Amniotic stem cell (primary cell): ENCODE results near the gene ADAT3.
"Not testable (repeated sequence)": the region's sequence is repeated elsewhere in the genome, so short reads cannot be mapped to it uniquely, and the experiment has no call there.

Source experiments
- DNase-seq: peaks from one replicate; lab custom pipeline; 2025; lab: John Stamatoyannopoulos, UW

Gene ADAT3

DNA sequence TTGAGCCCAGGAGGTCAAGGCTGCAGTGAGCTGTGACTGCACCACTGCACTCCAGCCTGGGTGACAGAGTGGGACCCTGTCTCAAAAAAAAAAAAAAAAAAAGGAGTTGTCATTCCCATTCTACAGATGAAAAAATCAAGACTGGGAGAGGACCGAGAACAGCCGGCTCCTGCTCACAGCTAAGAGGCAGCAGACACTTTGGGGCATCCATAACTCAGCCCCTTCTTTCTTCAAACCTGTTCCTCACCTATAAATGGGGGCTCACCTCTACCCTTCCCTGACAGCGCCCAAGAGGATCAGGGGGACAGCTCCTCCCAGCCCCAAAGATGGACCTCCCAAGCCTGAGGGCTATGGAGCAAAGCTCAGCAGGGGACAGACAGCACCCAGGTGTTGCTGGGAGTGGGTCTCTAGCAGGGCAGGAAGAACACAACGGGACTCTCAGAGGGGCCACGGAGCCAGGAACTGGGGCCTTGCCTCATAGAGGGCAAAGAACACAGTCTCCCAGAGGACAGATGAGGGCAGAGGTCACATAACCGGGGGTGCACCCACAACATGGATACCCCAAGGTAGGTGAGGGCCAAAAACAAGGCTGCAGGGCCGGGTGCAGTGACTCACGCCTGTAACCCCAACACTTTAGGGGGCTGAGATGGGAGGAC is 38.4 kb upstream of the ADAT3 start:
- DNase-seq: no peak

DNA sequence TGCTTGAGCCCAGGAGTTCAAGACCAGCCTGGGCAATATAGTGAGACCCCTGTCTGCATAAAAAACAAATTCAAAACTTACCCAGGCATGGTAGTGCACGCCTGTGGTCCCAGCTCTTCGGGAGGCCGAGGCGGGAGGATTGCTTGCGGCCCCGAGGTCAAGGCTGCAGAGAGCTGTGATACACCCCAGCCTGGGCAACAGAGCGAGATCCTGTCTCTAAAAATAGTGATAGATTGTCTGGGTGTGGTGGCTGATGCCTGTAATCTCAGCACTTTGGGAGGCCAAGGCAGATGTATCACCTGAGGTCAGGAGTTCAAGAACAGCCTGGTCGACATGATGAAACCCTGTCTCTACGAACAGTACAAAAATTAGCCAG is 37.9 kb upstream of the ADAT3 start:
- DNase-seq: no peak

DNA sequence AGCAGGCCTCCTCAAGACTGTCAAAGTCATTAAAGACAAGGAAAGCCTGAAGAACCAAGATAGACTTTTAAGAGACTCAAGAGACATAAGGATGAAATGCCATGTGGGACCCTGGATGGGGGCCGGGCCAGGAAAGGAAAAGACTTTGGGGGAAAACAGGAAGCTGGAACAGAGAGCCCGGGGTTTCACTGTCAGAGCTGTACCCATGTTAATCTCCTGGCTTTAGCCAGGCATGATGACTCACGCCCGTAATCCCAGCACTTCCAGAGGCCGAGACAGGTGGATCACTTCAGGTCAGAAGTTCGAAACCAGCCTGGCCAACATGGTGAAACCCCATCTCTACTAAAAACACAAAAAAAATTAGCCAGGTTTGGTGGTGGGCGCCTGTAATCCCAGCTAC is 36.2 kb upstream of the ADAT3 start:
- DNase-seq: no peak

DNA sequence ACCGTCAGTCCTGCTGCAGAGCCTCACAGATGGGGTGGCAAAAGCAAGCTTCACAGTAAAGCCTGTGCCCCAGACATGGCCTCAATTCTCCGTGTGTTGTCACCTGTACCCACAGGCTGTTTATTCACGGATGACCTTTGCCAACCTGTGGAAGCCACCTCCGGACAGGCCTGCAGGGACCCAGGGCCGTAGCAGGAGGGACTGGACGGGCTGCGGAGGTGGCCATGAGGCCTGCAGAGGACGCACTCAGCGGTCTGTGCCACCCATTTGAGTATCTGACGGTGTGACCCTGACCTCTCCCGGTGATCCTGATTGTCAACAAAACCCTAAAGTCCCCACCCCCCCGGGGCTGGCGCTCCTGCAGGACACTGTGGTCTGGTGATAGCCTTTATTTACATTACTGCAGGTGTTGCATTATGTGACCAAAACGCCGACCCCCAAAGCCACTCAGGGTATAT is 34.0 kb upstream of the ADAT3 start:
- no peak for DNase-seq

DNA sequence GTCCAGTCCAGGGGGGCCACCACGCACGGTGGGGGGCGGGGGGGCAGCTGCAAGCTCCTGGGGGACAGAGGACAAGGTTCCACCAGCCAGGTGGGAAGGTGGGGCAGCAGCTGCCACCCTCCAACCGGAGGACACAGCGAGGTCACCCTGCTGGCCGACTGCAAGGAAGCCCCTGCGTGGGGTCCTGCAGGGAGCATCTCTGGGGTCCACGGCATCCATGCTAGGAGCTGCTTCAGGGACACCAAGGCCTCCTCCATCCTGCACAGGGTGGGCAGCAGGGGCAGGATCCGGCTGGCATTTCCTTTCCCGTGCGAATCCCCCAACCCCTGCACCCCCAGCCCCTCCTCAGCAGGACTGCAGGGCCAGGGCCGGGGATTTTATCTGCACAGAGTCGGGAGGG is 33.6 kb upstream of the ADAT3 start:
- no peak for DNase-seq

DNA sequence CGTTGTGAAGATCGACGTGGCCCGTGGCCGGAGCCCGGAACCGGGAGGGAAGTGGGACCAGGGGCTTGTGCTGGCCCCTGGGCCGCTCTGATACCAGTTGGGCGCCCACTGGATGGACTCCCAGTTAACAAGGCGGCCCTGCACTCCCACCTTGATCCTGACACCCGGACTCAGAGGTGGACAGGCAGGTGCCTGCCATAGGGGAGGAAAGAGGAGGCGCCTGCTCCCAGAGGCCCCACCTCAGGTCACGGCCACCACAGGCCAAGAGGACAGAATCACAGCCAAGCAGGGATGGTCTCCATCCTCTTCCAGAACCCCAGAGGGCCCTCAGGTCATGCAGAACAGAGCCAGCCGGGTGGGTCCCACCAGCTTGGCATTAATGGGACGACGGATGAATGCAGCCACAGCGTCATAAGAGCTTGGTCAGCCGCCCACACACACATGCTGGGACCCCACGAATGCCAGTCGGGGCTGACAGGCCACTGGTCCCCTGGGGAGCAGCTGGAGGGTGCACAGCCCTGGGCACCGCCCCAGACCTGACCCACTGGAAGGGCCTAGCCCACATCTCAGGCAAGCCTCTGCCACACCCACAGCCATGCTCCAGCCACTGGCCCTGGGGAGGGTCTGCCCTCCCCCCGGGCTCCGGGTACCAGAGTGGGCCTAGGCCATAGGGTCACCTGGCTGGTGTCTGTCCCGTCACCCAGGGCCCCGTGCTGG is 32.2 kb upstream of the ADAT3 start:
- no peak for DNase-seq

DNA sequence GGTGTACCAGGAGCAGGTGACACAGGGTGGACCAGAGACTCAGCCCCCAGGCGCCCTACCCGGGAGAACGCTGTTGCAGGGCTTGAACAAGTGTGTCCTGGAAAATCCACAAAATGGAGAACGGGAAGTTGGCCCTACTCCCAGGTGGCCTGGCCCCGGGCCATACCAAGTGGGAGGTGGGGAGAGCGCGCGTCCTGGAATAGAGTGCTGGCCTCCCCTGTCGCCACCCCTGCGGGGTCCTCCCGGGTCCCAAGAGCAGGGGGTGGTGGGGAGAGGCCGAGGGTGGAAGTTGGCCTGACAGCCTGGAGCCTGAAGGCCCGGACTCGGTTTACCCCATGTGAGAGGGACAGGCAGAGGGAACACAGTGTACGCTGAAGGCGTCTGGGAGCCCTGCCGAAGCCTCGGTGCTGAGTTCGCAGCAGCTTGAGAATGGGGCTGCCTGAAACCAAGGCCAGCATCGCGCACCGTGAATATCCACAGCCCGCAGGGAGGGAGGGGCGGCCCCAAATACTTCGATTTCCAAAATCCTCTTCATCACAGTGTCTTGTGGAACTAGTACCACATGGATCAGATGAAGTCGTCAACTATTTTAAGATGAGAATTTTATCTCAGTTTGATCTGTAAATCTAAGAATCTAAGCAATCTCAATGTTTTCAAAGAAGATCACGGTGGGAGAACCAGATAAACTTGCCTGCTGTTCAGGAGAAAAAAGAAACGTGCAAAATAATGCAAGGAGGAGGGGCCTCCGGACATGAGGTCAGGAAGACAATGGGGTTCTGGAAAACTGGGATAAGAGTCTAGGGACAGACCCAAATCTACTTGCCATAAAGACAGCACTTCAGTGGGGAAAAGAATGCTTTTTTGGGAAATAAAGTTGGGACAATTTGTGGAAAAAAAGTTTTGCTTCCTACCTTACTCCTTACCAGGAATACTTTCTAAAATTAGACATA is 31.4 kb upstream of the ADAT3 start:
- no peak for DNase-seq

DNA sequence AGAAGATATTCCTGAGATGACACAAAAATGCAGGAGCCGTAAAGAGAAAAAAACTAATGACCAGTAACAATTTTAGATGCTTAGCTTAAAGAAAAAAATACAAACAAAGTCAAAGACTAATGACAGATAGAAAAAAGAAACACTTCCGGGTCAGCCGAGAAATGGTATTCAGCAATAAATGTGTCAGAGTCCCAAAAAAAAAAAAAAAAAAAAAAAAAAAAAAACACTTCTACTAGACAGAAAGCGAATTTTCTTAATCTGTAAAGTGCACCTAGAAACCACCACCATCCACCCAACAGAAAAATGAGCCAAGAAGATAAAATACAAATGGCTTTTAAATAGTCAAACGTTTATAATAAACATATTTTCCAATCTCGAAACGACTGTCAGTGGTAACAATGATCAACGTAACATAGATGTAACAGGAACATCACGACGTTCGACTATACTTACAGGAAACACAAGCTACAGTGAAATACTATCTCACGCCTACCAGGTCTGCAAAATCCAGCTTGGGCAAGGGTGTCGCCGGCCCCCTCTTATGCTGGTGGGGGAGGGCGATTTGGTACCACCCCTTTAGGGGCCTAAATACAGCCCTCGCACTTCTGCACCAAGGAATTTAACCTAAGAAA is 30.5 kb upstream of the ADAT3 start:
- DNase-seq: no peak

DNA sequence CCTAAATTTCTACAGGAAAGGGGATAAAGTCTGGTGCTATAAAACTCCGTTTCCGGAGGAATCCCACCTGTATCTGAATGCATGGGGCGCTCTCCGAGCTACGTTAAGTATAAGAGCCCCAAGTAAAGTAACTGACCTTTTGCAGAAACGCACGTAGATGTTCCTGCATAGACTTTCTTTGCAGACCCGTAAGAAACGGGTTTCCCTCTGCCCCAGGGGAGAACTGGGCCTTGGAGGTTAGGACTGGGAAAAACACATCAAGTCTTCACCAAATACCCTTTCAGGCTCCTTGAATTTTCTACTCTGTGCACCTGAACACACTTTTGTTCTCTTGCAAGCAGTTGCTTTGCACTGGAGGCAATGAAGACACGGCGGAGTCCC is 29.9 kb upstream of the ADAT3 start:
- DNase-seq: not testable (repeated sequence)

DNA sequence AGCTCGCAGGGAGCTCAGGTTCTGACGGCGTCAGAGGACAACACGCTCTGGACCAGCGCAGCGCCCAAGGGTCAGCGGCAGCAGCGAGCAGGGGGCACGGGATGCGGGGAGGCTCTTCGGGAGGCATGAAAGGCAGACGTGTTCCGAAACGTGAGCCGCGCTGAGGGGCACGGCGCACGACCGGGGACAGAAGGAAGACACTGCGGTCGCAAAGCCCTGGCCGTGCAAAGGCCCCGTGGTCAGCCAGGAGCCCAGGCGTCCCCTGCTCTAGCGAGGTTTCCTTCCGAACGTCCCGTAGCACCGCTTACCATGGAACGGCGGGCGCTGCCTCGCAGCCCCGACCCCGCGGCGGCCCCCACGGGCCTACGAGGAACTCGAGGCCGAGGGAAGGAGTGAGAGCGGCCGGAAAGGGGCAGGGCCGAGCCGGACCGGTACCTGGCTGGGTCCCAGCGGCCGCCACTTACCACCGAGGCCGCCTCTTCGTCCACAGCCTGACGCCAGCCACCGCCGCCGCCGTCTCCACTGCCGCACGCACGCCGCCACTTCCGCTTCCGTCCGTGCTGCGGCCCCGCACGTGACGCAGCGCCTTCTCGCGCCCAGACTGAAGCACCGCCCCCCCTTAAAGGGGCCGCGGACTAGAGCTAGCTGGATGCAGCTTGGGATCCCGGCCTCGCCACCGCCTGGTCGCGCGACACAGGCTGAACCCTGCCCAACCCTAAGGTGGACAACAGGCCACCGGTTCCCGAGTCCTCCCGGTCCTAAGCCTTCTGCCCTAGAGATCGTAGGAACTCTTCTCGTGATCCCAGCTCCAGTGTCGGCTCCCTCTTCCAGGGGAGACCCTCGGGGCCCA is 29.3 kb upstream of the ADAT3 start:
- DNase-seq: peak; percentile 64

DNA sequence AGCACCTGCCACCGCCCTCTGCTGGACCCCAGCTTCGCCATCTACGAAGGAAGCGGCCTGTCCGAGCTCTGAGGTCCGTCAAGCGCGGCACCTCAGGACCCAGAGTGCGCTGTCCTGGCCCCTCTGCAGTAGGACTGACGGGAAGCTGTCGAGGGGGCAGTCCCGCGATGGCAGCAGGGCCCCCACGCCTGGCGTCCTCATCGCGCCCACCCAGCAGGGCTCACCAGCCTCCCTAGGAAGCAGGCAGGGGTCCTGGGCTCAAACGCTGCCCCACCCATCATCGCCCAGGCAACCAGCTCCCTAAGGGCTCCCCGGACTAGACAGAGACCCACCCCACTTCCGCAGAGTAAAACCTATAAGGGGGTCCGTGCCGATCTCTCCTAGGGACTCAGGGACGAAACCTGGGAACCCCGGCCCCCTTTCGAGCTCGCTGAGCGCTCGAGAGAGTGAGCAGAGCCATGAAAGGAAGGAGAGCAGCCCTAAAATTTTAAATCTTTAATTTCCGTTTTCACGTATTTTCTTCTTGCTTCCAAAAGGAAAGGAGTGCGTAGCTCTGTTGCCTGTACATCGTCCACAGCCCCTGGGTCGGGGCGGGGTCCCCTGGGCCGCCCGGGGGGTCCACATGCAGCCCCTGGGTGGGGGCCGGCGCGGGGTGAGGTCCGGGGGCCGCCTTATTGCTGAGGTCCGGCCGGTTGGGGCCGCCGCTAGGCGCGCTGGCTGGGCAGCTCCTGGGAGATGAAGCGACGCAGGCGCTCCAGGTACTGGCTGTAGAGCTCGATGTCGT is 28.5 kb upstream of the ADAT3 start:
- DNase-seq: not testable (repeated sequence)

DNA sequence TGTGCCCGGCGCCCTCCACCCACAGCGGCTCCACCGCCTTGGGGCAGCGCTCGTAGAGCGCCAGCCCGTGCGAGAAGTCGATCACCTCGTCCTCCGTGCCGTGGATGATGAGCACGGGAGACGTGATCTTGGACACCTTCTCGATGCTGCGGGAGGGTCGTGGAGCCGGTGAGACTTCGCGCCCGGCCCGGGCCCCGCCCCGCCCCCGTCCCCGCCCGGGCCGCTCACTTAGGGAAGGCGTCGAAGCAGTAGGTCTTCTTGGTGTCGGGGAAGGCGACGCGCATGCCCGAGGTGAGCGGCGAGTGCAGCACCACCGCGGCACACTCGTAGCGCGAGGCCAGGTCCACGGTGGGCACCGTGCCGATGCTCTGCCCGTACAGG is 27.9 kb upstream of the ADAT3 start:
- DNase-seq: not testable (repeated sequence)

DNA sequence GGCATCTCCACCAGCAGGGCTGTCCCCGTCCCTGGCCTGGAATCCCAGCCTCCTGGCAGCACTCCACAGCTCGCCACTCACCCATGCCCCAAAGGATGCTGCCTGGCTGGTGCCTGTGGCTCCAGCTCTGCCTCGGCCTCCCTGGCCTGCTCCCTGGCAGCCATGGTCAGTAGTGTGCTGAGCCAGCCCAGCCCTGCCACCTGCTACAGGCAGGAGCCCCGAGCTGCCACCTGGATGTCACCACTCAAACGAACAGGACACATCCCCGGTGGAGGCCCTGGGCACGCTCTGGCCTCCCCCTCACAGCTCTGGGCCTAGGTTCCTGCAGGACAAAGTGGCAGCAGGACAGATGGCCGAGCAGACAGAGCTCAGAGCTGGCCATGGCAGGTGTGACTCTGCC is 26.6 kb upstream of the ADAT3 start:
- DNase-seq: not testable (repeated sequence)

DNA sequence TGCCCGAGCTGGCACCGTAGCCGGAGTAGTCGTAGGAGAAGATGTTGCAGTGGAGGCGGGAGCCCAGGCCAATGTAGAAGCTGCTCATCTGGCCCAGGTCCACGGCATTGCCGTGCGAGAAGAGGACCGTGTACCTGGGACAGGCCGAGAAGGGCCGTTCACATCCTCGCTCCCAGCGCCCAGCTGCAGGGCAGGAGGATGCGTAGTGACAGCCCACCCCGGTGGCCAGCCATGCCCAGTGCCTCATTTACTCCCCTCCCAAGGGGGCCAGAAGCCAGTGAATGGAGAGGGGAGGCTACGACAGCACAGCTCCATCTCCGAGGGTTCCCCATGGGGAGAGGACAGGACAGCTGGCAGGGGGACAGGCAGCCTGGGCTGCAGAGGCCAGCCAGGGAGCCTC is 25.2 kb upstream of the ADAT3 start:
- DNase-seq: not testable (repeated sequence)

DNA sequence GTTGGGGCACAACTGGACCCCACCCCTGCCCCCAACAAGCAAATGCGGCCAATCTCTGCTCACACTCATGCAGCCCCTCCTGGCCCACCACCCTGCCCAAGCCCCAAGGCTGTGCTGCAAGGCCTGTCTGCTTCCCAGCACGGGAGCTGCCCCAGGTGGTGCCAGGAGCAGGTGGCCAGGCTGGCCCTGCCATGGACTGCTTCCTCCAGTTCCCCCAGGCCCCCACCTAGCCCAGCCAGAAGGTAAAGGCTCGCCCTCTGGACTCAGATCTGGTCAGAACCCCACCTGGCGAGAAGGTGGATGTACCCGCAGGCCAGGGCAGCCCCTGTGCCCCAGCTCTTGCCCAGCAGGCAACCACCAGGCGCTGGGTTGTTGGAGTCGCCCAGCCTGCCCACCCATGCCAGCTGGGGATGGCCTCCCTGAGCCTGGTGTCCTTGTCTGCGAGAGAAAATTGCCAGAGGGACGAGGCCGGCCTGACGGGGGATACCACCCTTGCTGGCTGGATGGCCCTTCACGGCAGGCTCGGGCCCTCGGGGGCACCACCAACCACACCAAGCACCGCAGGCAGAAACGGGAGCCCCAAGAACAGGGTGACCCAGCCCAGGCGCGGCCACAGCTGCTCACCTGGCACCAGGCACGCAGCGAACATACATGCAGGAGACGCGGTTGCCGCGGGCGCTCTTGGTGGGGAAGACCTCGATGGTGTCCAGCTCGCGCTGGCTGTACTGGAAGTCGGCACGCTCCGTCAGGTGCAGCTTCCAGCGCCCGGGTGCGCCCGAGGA is 24.4 kb upstream of the ADAT3 start:
- no peak for DNase-seq

DNA sequence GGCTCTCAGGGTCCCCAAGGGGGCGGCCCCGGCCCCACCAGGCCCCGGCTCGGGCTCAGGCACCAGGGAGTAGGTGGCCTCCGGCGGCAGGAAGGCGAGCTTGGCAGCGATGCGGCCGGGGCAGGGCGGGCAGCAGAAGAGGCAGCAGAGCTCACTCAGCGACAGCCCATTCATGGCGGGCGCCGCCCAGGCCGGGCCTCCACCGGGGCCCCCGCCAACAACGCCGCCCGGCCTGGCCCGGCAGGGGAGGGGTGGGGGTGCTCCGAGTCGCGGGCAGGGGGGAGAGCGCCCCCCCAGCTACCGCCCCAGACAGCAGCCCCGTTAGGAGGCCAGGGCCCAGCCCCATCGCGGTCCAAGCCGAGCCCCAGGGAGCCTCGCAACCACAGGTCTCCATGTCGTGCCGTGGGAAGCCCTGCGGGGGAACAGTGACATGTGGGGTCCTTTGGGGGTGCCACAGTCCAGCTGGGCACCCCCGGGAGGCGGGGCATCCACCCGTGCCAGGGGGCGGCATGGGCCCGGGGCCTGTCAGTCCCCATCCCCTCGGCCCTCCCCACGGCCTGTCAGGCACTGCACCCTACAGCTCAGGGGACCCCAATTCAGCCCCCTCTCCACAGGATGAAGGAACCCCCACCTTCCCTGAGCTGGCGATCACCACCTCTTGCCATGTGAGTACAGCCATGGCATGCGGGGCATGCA is 23.7 kb upstream of the ADAT3 start:
- DNase-seq: not testable (repeated sequence)

DNA sequence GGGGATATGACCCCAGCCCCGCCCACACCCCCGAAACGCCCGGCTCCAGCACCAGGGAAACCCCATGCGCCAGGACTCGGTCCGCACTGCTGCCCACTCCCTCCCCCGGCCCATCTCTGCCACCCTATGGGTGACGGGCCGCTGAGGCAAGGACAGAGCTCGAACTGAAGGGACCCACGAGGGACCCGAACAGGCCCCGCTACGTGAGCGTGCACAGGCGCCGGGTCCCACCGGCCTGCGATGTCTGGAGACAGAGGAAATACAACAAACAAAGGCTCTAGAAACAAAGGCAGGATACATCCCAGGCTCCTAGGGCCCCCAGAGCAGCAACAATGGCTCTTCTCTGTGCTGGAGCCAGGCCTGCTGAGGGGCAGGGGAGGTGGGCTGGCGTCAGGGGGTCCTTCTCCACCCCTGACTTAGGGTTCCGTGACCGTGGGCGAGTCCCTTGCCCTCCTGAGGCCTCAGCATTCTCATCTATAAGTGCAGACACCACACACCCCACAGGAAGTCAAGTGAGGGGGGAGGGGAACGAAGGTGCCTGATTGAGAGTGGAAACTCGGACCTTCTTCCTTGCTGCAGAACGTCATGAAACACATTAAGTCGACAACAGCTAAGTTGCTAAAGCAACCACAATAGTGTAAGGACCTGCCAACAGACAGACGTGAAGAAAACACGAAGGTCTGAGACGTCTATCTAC is 23.0 kb upstream of the ADAT3 start:
- no peak for DNase-seq
